Stomach (tissue), 9 donors: ENCODE data around the gene RANBP10. TPM values are rescaled to one million over a fixed set of nuclear protein-coding genes. Genes with fewer than 3 reads are reported as not detected.

Experiments used
- DNase-seq, 2 donors: peaks; one replicate each; pipeline versions ENCODE4 v3.0.0 to v3.0.0-alpha.2; 2013 to 2019
- H3K27ac ChIP-seq, 5 donors: fragments of 200-600 bp in 4 of 5; sonication (generic) in 4 of 5; one replicate each; pipeline ENCODE4 v1.5.1; 2013 to 2019; ENCODE audit warnings: mild to moderate bottlenecking in 1 of 5, moderate library complexity in 1 of 5
- H3K27me3 ChIP-seq, 3 donors: fragments of 200-600 bp; sonication (generic); one replicate each; pipeline ENCODE4 v1.5.1; 2017 to 2019; ENCODE audit warnings: mixed run types in 1 of 3
- H3K36me3 ChIP-seq, 4 donors: fragments of 200-600 bp; sonication (generic); 1 replicate in 3 of 4; 2 replicates in 1 of 4; pipeline ENCODE4 v1.5.1; 2016 to 2019
- H3K4me1 ChIP-seq, 4 donors: fragments of 200-600 bp; sonication (generic); one replicate each; pipeline ENCODE4 v1.5.1; 2016 to 2019
- H3K4me3 ChIP-seq, 4 donors: fragments of 200-600 bp; sonication (generic) in 3 of 4; one replicate each; pipeline ENCODE4 v1.5.1; 2016 to 2019; ENCODE audit warnings: mild to moderate bottlenecking in 1 of 4
- H3K9me3 ChIP-seq, 4 donors: fragments of 200-600 bp; sonication (generic); one replicate each; pipeline ENCODE4 v1.5.1; 2016 to 2019
- EP300 ChIP-seq: sonication (generic); formaldehyde crosslinking; IDR thresholded peaks from one replicate; pipeline ENCODE4 v1.6.1; 2017; ENCODE audit warnings: antibody characterized with exemption
- POLR2A ChIP-seq, 4 donors: fragments of 450-650 bp; IDR thresholded peaks; one replicate each; pipeline ENCODE4 v1.6.1; 2016; ENCODE audit warnings: antibody characterized with exemption in 4 of 4, control low read depth in 2 of 4, mild to moderate bottlenecking in 1 of 4, moderate library complexity in 1 of 4
- POLR2AphosphoS5 ChIP-seq, 3 donors: sonication (generic); formaldehyde crosslinking; IDR thresholded peaks; one replicate each; pipeline ENCODE4 v1.6.1; 2016; ENCODE audit warnings: antibody characterized with exemption in 3 of 3
- whole genome bisulfite sequencing, 5 donors: extraction: QIAGEN DNeasy Blood & Tissue Kit in 3 of 5; methylation state at CpG; one replicate each; pipeline versions ENCODE4 v1.1.5 to v1.1.7; 2013 to 2018; 5-methylcytosine and 5-hydroxymethylcytosine counted together
- intact Hi-C: fragments of 100-400 bp; cut with DNase I; formaldehyde crosslinking; loops from one replicate; pipeline ENCODE4 v1.15.1; 2023; ENCODE audit warnings: low total_unique reads
- polyA plus RNA-seq, 3 donors: library from polyadenylated mRNA; stranded (reverse); fragments of 200-250 nt; gene quantifications; one replicate each; pipeline ENCODE4 v1.2.3, GENCODE V29; 2013
- total RNA-seq, 5 donors: library from RNA; depleted of rRNA; stranded (reverse); fragments of >200 nt; gene quantifications; one replicate each; pipeline versions ENCODE4 v1.1.0 to v1.2.3, GENCODE V29; 2014 to 2016
- TF ChIP-seq, protein P1 (sequence below), 7 experiments: fragments of 450-650 bp in 4 of 7; fragments of 200-600 bp in 3 of 7; sonication (generic) in 3 of 7; IDR thresholded peaks; one replicate each; pipeline ENCODE4 v1.5.1; 2016 to 2019; ENCODE audit warnings: antibody characterized with exemption in 7 of 7, control low read depth in 2 of 7, mild to moderate bottlenecking in 1 of 7
- donor health status: healthy with polysubstance abuse.
- donor health status: Bipolar disorder and iron deficiency.
- donor health status: healthy.

Gene RANBP10
- total and polyA plus RNA-seq, 8 donors: 2.9 to 37.3 (median 8.0) TPM

DNA sequence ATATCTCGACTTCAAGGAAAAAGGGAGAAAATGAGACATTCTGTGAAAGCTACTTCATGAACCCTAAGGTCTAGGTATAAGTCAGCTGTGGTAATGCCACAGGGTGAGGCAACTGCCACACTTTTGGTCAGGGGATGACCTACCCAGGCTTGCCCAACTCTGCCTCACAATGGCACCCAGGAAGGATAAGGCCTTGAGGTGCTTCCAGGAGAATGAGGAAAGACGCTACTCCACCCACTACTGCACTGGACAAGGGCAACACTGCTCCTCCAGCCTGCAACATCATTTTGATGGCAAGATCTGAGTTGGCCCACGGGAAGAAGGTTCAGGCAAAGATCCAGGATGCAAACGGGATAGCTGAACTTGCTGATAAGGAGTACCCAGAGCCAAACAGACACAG, 65.2 kb downstream of the RANBP10 start:
- no peak for DNase-seq
- H3K4me3 ChIP-seq: no peak overlapping the region
- TF ChIP-seq EP300 (no peak), POLR2AphosphoS5 (IDR thresholded peaks at IDR 0.05) (no peak), POLR2A (IDR thresholded peaks at IDR 0.05) (no peak)
- TF ChIP-seq, protein P1, sequence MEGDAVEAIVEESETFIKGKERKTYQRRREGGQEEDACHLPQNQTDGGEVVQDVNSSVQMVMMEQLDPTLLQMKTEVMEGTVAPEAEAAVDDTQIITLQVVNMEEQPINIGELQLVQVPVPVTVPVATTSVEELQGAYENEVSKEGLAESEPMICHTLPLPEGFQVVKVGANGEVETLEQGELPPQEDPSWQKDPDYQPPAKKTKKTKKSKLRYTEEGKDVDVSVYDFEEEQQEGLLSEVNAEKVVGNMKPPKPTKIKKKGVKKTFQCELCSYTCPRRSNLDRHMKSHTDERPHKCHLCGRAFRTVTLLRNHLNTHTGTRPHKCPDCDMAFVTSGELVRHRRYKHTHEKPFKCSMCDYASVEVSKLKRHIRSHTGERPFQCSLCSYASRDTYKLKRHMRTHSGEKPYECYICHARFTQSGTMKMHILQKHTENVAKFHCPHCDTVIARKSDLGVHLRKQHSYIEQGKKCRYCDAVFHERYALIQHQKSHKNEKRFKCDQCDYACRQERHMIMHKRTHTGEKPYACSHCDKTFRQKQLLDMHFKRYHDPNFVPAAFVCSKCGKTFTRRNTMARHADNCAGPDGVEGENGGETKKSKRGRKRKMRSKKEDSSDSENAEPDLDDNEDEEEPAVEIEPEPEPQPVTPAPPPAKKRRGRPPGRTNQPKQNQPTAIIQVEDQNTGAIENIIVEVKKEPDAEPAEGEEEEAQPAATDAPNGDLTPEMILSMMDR (IDR thresholded peaks at IDR 0.05): no peak

DNA sequence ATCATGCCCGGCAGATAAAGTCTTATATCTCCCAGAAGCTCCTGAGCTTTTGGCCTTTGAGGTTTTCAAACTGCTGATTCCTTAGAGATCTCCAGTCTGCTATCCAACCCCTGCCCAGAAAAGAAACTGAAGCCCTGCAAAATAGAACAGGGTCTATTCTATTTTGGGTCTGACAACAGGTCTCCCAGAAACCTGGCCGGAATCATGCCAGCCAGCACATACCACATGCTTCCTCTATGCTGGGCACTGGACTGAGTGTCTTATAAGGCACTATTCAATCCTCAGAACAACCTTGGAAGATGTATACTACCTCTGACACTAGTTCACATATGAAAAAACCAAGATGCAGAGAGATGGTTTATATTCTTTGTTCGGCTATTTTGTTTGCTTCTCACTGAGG, 66.0 kb downstream of the RANBP10 start:
- Histone ChIP-seq H3K36me3 (peaks cover 32 to 90% (median 71%) of the 10 kb centered on the region in 4 donors), H3K27ac (no peak overlapping the region), H3K4me3 (no peak overlapping the region), H3K4me1 (no peaks in the 10 kb centered on the region), H3K9me3 (no peaks in the 10 kb centered on the region), H3K27me3 (no peaks in the 10 kb centered on the region)
- intact Hi-C loops: no loop called here
- WGBS, 5 donors: 90 to 98% (median 95%) methylated on average over 3 of the region's 3 CpGs
- DNase-seq: no peak
- TF ChIP-seq POLR2AphosphoS5 (IDR thresholded peaks at IDR 0.05): no peak
- TF ChIP-seq, protein P1 (IDR thresholded peaks at IDR 0.05): no peak
- TF ChIP-seq POLR2A (IDR thresholded peaks at IDR 0.05): no peak
- no peak for TF ChIP-seq EP300

More for the DNA sequence above, 65.2 kb downstream of the RANBP10 start:
- H3K36me3 ChIP-seq: peaks cover 32 to 83% (median 71%) of the 10 kb centered on the region in 4 donors
- intact Hi-C loops: no loop called here
- H3K27ac ChIP-seq: no peak overlapping the region
- 78 to 88% (median 81%) methylated on average over 4 of the region's 4 CpGs for WGBS, 5 donors
- H3K9me3 ChIP-seq: no peaks in the 10 kb centered on the region
- H3K4me1 ChIP-seq: no peaks in the 10 kb centered on the region
- no peaks in the 10 kb centered on the region for H3K27me3 ChIP-seq

- Histone ChIP-seq H3K27me3 (no peaks in the 10 kb centered on the region), H3K9me3 (no peaks in the 10 kb centered on the region), H3K27ac (no peak overlapping the region), H3K4me1 (peaks cover 0 to 7% (median under 1%) of the 10 kb centered on the region in 4 donors), H3K36me3 (peaks cover 13 to 87% (median 71%) of the 10 kb centered on the region in 4 donors), H3K4me3 (no peak overlapping the region)
- TF ChIP-seq POLR2AphosphoS5 (IDR thresholded peaks at IDR 0.05) (no peak), POLR2A (IDR thresholded peaks at IDR 0.05) (no peak), EP300 (no peak)
- TF ChIP-seq, protein P1 (IDR thresholded peaks at IDR 0.05): no peak
- DNase-seq: peak; percentile 32 to 56
- 84 to 96% (median 88%) methylated on average over 4 of the region's 4 CpGs for WGBS, 5 donors
- intact Hi-C loops: no loop called here
These were observed 69.5 kb downstream of the RANBP10 start for GRCh38 chr16:67736858-67737257.

- peaks cover 20 to 86% (median 70%) of the 10 kb centered on the region in 4 donors for H3K36me3 ChIP-seq
- TF ChIP-seq POLR2A (IDR thresholded peaks at IDR 0.05) (no peak), EP300 (no peak), POLR2AphosphoS5 (IDR thresholded peaks at IDR 0.05) (no peak)
- TF ChIP-seq, protein P1 (IDR thresholded peaks at IDR 0.05): no peak
- WGBS, 5 donors: 86 to 95% (median 91%) methylated on average over 9 of the region's 9 CpGs
- H3K27ac ChIP-seq: no peak overlapping the region
- DNase-seq: no peak
- H3K4me3 ChIP-seq: no peak overlapping the region
- H3K27me3 ChIP-seq: no peaks in the 10 kb centered on the region
- H3K9me3 ChIP-seq: no peaks in the 10 kb centered on the region
- peaks cover 0 to 17% (median 5%) of the 10 kb centered on the region in 4 donors for H3K4me1 ChIP-seq
- intact Hi-C loops: no loop called here
These were observed 71.6 kb downstream of the RANBP10 start for GRCh38 chr16:67734731-67735201.
